ENCODE data around the gene SYNM. TPM values are rescaled to one million over a fixed set of nuclear protein-coding genes. Genes with fewer than 3 reads are reported as not detected.

Gene SYNM
- total RNA-seq, 1 experiment from 2014 or later: 1.9 TPM

GRCh38 chr15:99098991-99099390, 5.9 kb upstream of the SYNM start:
- Histone ChIP-seq H4K8ac (replicated peaks; ENCODE audit: insufficient read length, low read depth, low read length) (no peak overlapping the region), H3K79me1 (ENCODE audit: insufficient read depth, low read depth, low read length, poor library complexity, severe bottlenecking) (no peaks in the 10 kb centered on the region), H2BK120ac (ENCODE audit: low read depth, low read length, poor library complexity, severe bottlenecking) (no peak overlapping the region), H2BK15ac (ENCODE audit: low read depth, low read length) (no peak overlapping the region), H3K4ac (ENCODE audit: low read depth, low read length) (no peak overlapping the region), H2AK5ac (ENCODE audit: insufficient read length, low read length) (no peak overlapping the region), H3K4me1 (ENCODE audit: insufficient read depth, low read length) (no peaks in the 10 kb centered on the region), H3K56ac (ENCODE audit: insufficient read length, low read depth, low read length) (no peak overlapping the region), H3K23me2 (ENCODE audit: insufficient read length, low read depth, low read length, poor library complexity, severe bottlenecking) (peaks cover 6% of the 10 kb centered on the region), H3K23ac (ENCODE audit: insufficient read length, low read depth, low read length) (no peak overlapping the region), H3K79me2 (ENCODE audit: insufficient read depth, low read length) (no peaks in the 10 kb centered on the region), H3K9me3 (ENCODE audit: control insufficient read depth, low read depth, low read length) (no peaks in the 10 kb centered on the region), H3T11ph (ENCODE audit: low read length) (no peak overlapping the region), H3K4me2 (ENCODE audit: insufficient read depth, insufficient read length, low read length) (no peak overlapping the region), H2BK20ac (ENCODE audit: low read depth, low read length, poor library complexity, severe bottlenecking) (no peak overlapping the region), H3K27me3 (ENCODE audit: insufficient read depth, low read length) (peaks cover 6% of the 10 kb centered on the region; the same call in 1 of the 2 replicates), H2BK12ac (ENCODE audit: insufficient read length, low read depth, low read length) (no peak overlapping the region), H4K5ac (ENCODE audit: insufficient read length, low read depth, low read length) (no peak overlapping the region), H2BK5ac (ENCODE audit: insufficient read length, low read length) (no peak overlapping the region), H4K20me1 (ENCODE audit: control insufficient read depth, insufficient read depth, insufficient read length) (no peaks in the 10 kb centered on the region), H3K27ac (ENCODE audit: insufficient read length, low read depth, low read length) (no peak overlapping the region), H3K9ac (ENCODE audit: extremely low read depth, insufficient read length, low read length) (no peak overlapping the region), H2AFZ (ENCODE audit: low read length) (no peak overlapping the region), H3K14ac (ENCODE audit: insufficient read depth, low read length) (no peak overlapping the region), H3K18ac (ENCODE audit: insufficient read length, low read depth, low read length) (no peak overlapping the region), H4K91ac (ENCODE audit: insufficient read length, low read depth, low read length) (no peak overlapping the region)
- DNase-seq: no peak
- TF ChIP-seq CTCF (conservative IDR thresholded peaks at IDR 0.05): no peak
- no peaks in the 10 kb centered on the region; a peak in 1 of 7 replicates for H3K36me3 Mint-ChIP-seq (ENCODE audit: insufficient read depth in 1 of 3, low read depth in 3 of 3)
- no peak overlapping the region for H3K27ac Mint-ChIP-seq
- peaks cover 9 to 10% of the 10 kb centered on the region in 2 experiments for H3K4me1 Mint-ChIP-seq
- WGBS (ENCODE audit: extremely low coverage, insufficient read length, low lambda C conversion rate): no CpG with 5 or more reads among the region's 6 CpGs
- H3K9me3 Mint-ChIP-seq: no peaks in the 10 kb centered on the region; a peak in 1 of 5 replicates
- peaks cover 68% of the 10 kb centered on the region for H3K27me3 Mint-ChIP-seq (ENCODE audit: low read depth)
- H3K4me3 Mint-ChIP-seq: no peak overlapping the region

Measured in H9 (cell line).